ENCODE data around the gene POLR2L.

DNA sequence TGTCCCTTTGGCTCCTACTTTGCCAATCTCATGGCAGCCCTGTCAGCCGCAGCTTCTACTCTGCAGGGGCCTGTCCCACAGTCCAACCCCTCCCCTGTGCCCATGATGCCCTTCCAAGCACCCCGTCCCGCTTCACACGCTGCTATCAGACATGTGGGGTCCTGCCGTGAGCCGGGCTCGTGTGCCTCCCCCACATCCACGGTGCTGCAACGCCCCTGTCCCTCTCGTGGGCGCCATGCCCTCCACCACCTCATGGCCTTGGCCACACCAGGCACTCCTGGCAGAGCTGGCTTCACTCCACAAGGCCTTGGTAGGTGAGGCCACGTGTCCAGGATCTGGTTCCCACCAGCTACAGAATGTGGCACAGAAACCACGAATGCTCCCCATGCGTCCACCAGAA lies 45.3 kb upstream of the POLR2L start:
- TF ChIP-seq EZH2phosphoT487 (IDR thresholded peaks at IDR 0.05; ENCODE audit: insufficient read depth, low read depth) (no peak), EZH2 (IDR thresholded peaks at IDR 0.05; ENCODE audit: insufficient read depth, poor library complexity, severe bottlenecking) (no peak)

All from GM23248 (cell line).